HEK293 (cell line): ENCODE data around the gene BTBD2.

Experiments used
- CTCF ChIA-PET: fragments of 350-600 bp; formaldehyde crosslinking; extraction: SDS; loops from one replicate; lab custom pipeline; 2021; ENCODE audit warnings: antibody characterized with exemption; lab: Yijun Ruan, JAX
- POLR2A ChIA-PET: fragments of 300-600 bp; formaldehyde crosslinking; extraction: SDS; loops from one replicate; lab custom pipeline; 2020; ENCODE audit warnings: antibody characterized with exemption, inconsistent platforms; lab: Yijun Ruan, JAX
- H3K27ac ChIP-seq: fragments of 200-500 bp; sonication (Bioruptor generic); 2 replicates; pipeline ENCODE4 v1.5.1; 2014; ENCODE audit warnings: low read depth, low read length, control low read depth, inconsistent platforms; ENCODE audit errors: extremely low read depth
- H3K36me3 ChIP-seq, 2 experiments: fragments of 200-500 bp in 1 of 2; sonication (Bioruptor generic) in 1 of 2; 1 replicate in 1 of 2; 2 replicates in 1 of 2; pipeline ENCODE4 v1.5.1; 2014 to 2017; ENCODE audit warnings: inconsistent platforms in 2 of 2, low read length in 2 of 2; ENCODE audit not compliant: control insufficient read depth in 2 of 2, insufficient read depth in 1 of 2
- H3K4me1 ChIP-seq: fragments of 200-500 bp; sonication (Bioruptor generic); 2 replicates; pipeline ENCODE4 v1.5.1; 2014; ENCODE audit warnings: mild to moderate bottlenecking, low read length, inconsistent platforms; ENCODE audit not compliant: control insufficient read depth, insufficient read depth
- H3K4me3 ChIP-seq: 2 replicates; pipeline ENCODE4 v1.5.1; 2011; ENCODE audit warnings: low read depth, mild to moderate bottlenecking, control low read depth, low read length, moderate library complexity
- H3K9me3 ChIP-seq: fragments of 200-500 bp; sonication (Bioruptor generic); 2 replicates; pipeline ENCODE4 v1.5.1; 2014; ENCODE audit warnings: low read depth, low read length, inconsistent platforms; ENCODE audit not compliant: control insufficient read depth, insufficient read depth
- AEBP2 ChIP-seq: fragments of 450-650 bp; formaldehyde crosslinking; IDR thresholded peaks from 2 replicates; pipeline ENCODE4 v1.5.1; 2016; ENCODE audit warnings: missing biosample characterization, missing genetic modification characterization, borderline replicate concordance
- CTCF ChIP-seq: fragments of 450-650 bp; formaldehyde crosslinking; IDR thresholded peaks from 2 replicates; pipeline ENCODE4 v1.5.1; 2016; ENCODE audit warnings: missing biosample characterization, missing genetic modification characterization
- KLF1 ChIP-seq: fragments of 450-650 bp; formaldehyde crosslinking; IDR thresholded peaks from 2 replicates; pipeline ENCODE4 v1.5.1; 2016; ENCODE audit warnings: missing biosample characterization, missing genetic modification characterization
- KLF9 ChIP-seq: fragments of 450-650 bp; formaldehyde crosslinking; IDR thresholded peaks from 2 replicates; pipeline ENCODE4 v1.5.1; 2016; ENCODE audit warnings: missing biosample characterization, missing genetic modification characterization, low read depth
- ZBTB48 ChIP-seq: fragments of 450-650 bp; formaldehyde crosslinking; IDR thresholded peaks from 2 replicates; pipeline ENCODE4 v1.5.1; 2016; ENCODE audit warnings: missing biosample characterization, missing genetic modification characterization
- ZNF16 ChIP-seq: fragments of 450-650 bp; formaldehyde crosslinking; IDR thresholded peaks from 2 replicates; pipeline ENCODE4 v1.5.1; 2016; ENCODE audit warnings: low read depth, missing biosample characterization, missing genetic modification characterization
- ZNF274 ChIP-seq, 2 experiments: fragments of 200-500 bp in 1 of 2; fragments of 450-650 bp in 1 of 2; sonication (Bioruptor generic) in 1 of 2; formaldehyde crosslinking in 1 of 2; IDR thresholded peaks; 2 replicates each; pipeline versions ENCODE4 v1.5.1 to v1.6.1; 2014 to 2016; ENCODE audit warnings: borderline replicate concordance in 1 of 2, inconsistent platforms in 1 of 2, low read length in 1 of 2, missing biosample characterization in 1 of 2, missing genetic modification characterization in 1 of 2
- ZNF280C ChIP-seq: fragments of 450-650 bp; formaldehyde crosslinking; IDR thresholded peaks from 2 replicates; pipeline ENCODE4 v1.5.1; 2016; ENCODE audit warnings: missing biosample characterization, missing genetic modification characterization
- ZNF341 ChIP-seq: fragments of 450-650 bp; formaldehyde crosslinking; IDR thresholded peaks from 2 replicates; pipeline ENCODE4; 2016; ENCODE audit warnings: low read depth, missing biosample characterization, missing genetic modification characterization
- ZNF416 ChIP-seq: fragments of 450-650 bp; formaldehyde crosslinking; IDR thresholded peaks from 2 replicates; pipeline ENCODE4 v1.5.1; 2016; ENCODE audit warnings: missing biosample characterization, missing genetic modification characterization
- ZNF529 ChIP-seq: fragments of 450-650 bp; formaldehyde crosslinking; IDR thresholded peaks from 2 replicates; pipeline ENCODE4 v1.5.1; 2017; ENCODE audit warnings: missing genetic modification characterization, missing biosample characterization; ENCODE audit not compliant: insufficient replicate concordance
- ZNF621 ChIP-seq: fragments of 450-650 bp; formaldehyde crosslinking; IDR thresholded peaks from 2 replicates; pipeline ENCODE4 v1.5.1; 2017; ENCODE audit warnings: missing biosample characterization, missing genetic modification characterization
- ZNF654 ChIP-seq: fragments of 450-650 bp; formaldehyde crosslinking; IDR thresholded peaks from 2 replicates; pipeline ENCODE4 v1.5.1; 2016; ENCODE audit warnings: low read depth, missing biosample characterization, missing genetic modification characterization
- ZNF776 ChIP-seq: fragments of 450-650 bp; formaldehyde crosslinking; IDR thresholded peaks from 2 replicates; pipeline ENCODE4 v1.5.0; 2017; ENCODE audit warnings: missing biosample characterization, missing genetic modification characterization, borderline replicate concordance
- ZSCAN30 ChIP-seq: fragments of 450-650 bp; IDR thresholded peaks from 2 replicates; pipeline ENCODE4 v1.5.1; 2018; ENCODE audit warnings: missing biosample characterization, mild to moderate bottlenecking, missing genetic modification characterization, moderate library complexity

Gene BTBD2

GRCh38 chr19:2021453-2022140 lies 6.1 kb upstream of the BTBD2 start:
- no peak overlapping the region for H3K4me3 ChIP-seq
- no peaks in the 10 kb centered on the region for H3K36me3 ChIP-seq
- CTCF ChIA-PET, result interaction anchor here (2.5 to 3.2 kb wide), 2 partner anchors 46 to 48 kb away, joined by 14 to 30 read pairs; no protein-coding TSS in a partner anchor
- POLR2A ChIA-PET, result interaction anchor here (0.6 kb wide), 1 partner anchor 369 kb away, joined by 7 read pairs; no protein-coding TSS in a partner anchor
- no peaks in the 10 kb centered on the region for H3K9me3 ChIP-seq
- TF ChIP-seq ZNF16 (tag by site-specific recombination) (no peak), CTCF (no peak), ZNF341 (tag by site-specific recombination) (no peak), ZBTB48 (no peak), ZNF416 (no peak), ZNF274 (IDR thresholded peaks at IDR 0.05; ENCODE audit: low read length) (no peak), ZNF274 (tag by site-specific recombination; IDR thresholded peaks at IDR 0.05; ENCODE audit: borderline replicate concordance) (no peak), ZNF654 (tag by site-specific recombination) (no peak), KLF9 (tag by site-specific recombination) (no peak), ZNF529 (tag by site-specific recombination) (no peak), KLF1 (tag by site-specific recombination) (no peak), ZNF280C (no peak), ZSCAN30 (tag by site-specific recombination) (no peak), ZNF776 (tag by site-specific recombination) (no peak)
- no peak overlapping the region for H3K27ac ChIP-seq
- H3K4me1 ChIP-seq, result no peaks in the 10 kb centered on the region

- Histone ChIP-seq H3K27ac (no peak overlapping the region), H3K4me3 (no peak overlapping the region), H3K36me3 (no peaks in the 10 kb centered on the region; a peak in 1 of 3 replicates), H3K4me1 (no peaks in the 10 kb centered on the region), H3K9me3 (no peaks in the 10 kb centered on the region)
- TF ChIP-seq AEBP2 (tag by site-specific recombination), result no peak
- TF ChIP-seq ZNF621 (tag by site-specific recombination), result no peak
- ChIA-PET POLR2A (no interaction called here), CTCF (interaction anchor here (0.6 to 3.2 kb wide), 14 partner anchors 16 to 140 kb away, joined by 3 to 30 read pairs (median 4); partner anchors contain the start of gene AP3D1)
Observed at GRCh38 chr19:2018752-2019151, 3.2 kb upstream of the BTBD2 start.
